Esophagus squamous epithelium (tissue), 5 donors: ENCODE data around the gene FBXO9. TPM values are rescaled to one million over a fixed set of nuclear protein-coding genes. Genes with fewer than 3 reads are reported as not detected.

Experiments
- DNase-seq: peaks from one replicate; lab custom pipeline; 2025; lab: John Stamatoyannopoulos, UW
- H3K27ac ChIP-seq, 4 donors: fragments of 200-600 bp; sonication (generic); one replicate each; pipeline ENCODE4 v1.5.1; 2016 to 2019; ENCODE audit warnings: mild to moderate bottlenecking in 1 of 4
- H3K27me3 ChIP-seq, 4 donors: fragments of 200-600 bp; sonication (generic); 1 replicate in 3 of 4; 2 replicates in 1 of 4; pipeline versions ENCODE4 v1.5.1 to v1.6.0; 2017 to 2021; ENCODE audit warnings: antibody characterized with exemption in 1 of 4
- H3K36me3 ChIP-seq, 3 donors: fragments of 200-600 bp; sonication (generic); one replicate each; pipeline ENCODE4 v1.5.1; 2016 to 2019
- H3K4me1 ChIP-seq, 3 donors: fragments of 200-600 bp; sonication (generic); one replicate each; pipeline ENCODE4 v1.5.1; 2017 to 2019
- H3K4me3 ChIP-seq, 4 donors: fragments of 200-600 bp; sonication (generic); 1 replicate in 3 of 4; 2 replicates in 1 of 4; pipeline ENCODE4 v1.5.1; 2016 to 2019; ENCODE audit warnings: mild to moderate bottlenecking in 2 of 4, moderate library complexity in 1 of 4
- H3K9me3 ChIP-seq, 3 donors: fragments of 200-600 bp; sonication (generic); one replicate each; pipeline ENCODE4 v1.5.1; 2016 to 2019
- POLR2A ChIP-seq, 4 donors: fragments of 450-650 bp; IDR thresholded peaks; one replicate each; pipeline ENCODE4 v1.6.1; 2017; ENCODE audit warnings: antibody characterized with exemption in 4 of 4, mild to moderate bottlenecking in 4 of 4, moderate library complexity in 3 of 4
- WGBS, 2 donors: methylation state at CpG; one replicate each; pipeline ENCODE4 v1.1.5; 2018; 5-methylcytosine and 5-hydroxymethylcytosine counted together
- intact Hi-C: fragments of 100-400 bp; cut with DNase I; formaldehyde crosslinking; loops from one replicate; pipeline ENCODE4 v1.15.0; 2022
- total RNA-seq, 4 donors: library from RNA; depleted of rRNA; stranded (reverse); fragments of >200 nt; gene quantifications; one replicate each; pipeline ENCODE4 v1.1.0, GENCODE V29; 2016
- TF ChIP-seq, protein P1 (sequence below), 6 experiments: fragments of 450-650 bp in 4 of 6; fragments of 200-600 bp in 2 of 6; sonication (generic) in 2 of 6; IDR thresholded peaks; one replicate each; pipeline ENCODE4 v1.5.1; 2016 to 2019; ENCODE audit warnings: antibody characterized with exemption in 6 of 6, mild to moderate bottlenecking in 4 of 6, moderate library complexity in 4 of 6
- donor health status: DM: yes; HTN: yes; CAD: no.

FBXO9 gene
- total RNA-seq, 4 donors from 2014 or later, result 28.8 to 61.4 (median 48.8) TPM

DNA sequence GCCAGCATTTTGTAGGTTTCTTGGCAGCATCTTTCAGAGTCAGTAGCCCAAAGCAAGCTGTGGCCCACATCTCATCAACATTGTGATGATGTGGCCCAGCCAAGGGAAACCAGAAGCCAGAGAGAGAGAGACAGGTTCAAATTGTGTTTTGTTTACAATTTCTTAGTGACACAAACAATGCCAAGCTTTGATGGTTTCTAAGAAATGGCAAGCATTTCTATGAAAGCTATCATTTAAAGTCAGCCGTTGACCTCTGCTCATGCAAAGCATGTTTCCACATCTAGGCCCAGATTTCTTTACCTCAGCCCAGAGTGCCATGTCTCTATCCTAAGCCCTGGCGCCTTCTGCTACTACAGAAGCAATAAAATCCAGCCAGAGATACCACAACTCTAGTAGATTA is 50.5 kb downstream of the FBXO9 start:
- Histone ChIP-seq H3K4me1 (peaks cover 0 to 39% (median 10%) of the 10 kb centered on the region in 3 donors), H3K27me3 (peaks cover 0 to 19% (median 0%) of the 10 kb centered on the region in 4 donors), H3K36me3 (no peaks in the 10 kb centered on the region), H3K27ac (no peak overlapping the region), H3K9me3 (peaks cover 0 to 4% (median 0%) of the 10 kb centered on the region in 3 donors), H3K4me3 (no peak overlapping the region)
- DNase-seq, result no peak
- intact Hi-C loops, result no loop called here
- no peak for TF ChIP-seq POLR2A (IDR thresholded peaks at IDR 0.05)
- TF ChIP-seq, protein P1, sequence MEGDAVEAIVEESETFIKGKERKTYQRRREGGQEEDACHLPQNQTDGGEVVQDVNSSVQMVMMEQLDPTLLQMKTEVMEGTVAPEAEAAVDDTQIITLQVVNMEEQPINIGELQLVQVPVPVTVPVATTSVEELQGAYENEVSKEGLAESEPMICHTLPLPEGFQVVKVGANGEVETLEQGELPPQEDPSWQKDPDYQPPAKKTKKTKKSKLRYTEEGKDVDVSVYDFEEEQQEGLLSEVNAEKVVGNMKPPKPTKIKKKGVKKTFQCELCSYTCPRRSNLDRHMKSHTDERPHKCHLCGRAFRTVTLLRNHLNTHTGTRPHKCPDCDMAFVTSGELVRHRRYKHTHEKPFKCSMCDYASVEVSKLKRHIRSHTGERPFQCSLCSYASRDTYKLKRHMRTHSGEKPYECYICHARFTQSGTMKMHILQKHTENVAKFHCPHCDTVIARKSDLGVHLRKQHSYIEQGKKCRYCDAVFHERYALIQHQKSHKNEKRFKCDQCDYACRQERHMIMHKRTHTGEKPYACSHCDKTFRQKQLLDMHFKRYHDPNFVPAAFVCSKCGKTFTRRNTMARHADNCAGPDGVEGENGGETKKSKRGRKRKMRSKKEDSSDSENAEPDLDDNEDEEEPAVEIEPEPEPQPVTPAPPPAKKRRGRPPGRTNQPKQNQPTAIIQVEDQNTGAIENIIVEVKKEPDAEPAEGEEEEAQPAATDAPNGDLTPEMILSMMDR (IDR thresholded peaks at IDR 0.05), result no peak
- WGBS, 2 donors, result 92 to 100% methylated on average over 2 of the region's 2 CpGs

DNA sequence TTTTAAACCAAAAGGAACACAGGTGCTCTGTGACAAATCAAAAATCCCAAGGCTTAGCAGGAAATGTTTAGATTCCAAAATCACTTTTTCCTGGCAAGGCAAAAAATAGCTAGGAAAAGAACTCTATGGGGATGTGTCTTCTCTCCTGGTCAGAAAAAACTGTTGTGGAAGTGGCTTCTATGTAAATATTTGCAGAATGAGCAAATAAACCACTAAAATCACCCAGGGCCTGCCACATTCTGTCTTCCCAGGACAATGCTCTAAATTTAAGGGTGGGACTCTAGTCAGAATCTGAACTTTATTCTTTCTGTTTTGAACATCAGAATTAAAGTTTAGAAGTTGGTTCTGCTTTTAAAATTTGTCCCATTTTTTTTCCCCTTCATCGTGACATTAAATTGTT is 54.1 kb downstream of the FBXO9 start:
- no peak for DNase-seq
- Histone ChIP-seq H3K36me3 (no peaks in the 10 kb centered on the region), H3K9me3 (peaks cover 0 to 4% (median 0%) of the 10 kb centered on the region in 3 donors), H3K27ac (no peak overlapping the region), H3K27me3 (peaks cover 0 to 9% (median 0%) of the 10 kb centered on the region in 4 donors), H3K4me3 (no peak overlapping the region), H3K4me1 (peaks cover 0 to 17% (median 0%) of the 10 kb centered on the region in 3 donors)
- TF ChIP-seq, protein P1 (IDR thresholded peaks at IDR 0.05), result no peak
- intact Hi-C loops, result no loop called here
- 65 to 67% methylated on average over 1 of the region's 1 CpG for WGBS, 2 donors

DNA sequence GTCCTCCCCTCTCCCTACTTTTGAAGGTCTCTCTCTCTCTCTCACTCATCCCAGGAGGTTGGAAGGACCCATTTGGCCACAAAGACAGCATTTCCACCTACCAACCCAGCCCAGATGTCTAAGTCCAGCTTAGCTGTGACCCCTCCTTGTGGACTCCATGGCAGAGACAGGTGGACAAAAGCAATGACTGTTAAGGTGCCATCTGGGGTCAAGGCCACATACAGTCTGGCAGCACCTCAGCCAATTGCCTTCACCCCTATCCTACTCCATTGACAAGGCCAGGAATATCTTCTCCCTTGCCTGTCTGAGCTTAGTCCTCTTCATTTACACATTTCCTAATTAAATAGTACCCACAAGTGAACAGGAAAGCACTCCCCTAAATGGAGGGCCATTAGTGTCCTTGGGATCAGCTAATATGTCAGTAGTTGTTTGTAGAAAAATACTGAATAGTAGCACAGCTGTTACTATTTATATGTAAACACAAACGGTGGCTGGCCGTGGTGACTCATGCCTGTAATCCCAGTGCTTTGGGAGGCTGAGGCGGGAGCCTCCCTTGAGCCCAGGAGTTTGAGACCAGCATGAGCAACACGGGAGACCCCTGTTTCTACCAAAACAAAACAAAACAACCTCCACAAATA is 54.7 kb downstream of the FBXO9 start:
- no peak for DNase-seq

DNA sequence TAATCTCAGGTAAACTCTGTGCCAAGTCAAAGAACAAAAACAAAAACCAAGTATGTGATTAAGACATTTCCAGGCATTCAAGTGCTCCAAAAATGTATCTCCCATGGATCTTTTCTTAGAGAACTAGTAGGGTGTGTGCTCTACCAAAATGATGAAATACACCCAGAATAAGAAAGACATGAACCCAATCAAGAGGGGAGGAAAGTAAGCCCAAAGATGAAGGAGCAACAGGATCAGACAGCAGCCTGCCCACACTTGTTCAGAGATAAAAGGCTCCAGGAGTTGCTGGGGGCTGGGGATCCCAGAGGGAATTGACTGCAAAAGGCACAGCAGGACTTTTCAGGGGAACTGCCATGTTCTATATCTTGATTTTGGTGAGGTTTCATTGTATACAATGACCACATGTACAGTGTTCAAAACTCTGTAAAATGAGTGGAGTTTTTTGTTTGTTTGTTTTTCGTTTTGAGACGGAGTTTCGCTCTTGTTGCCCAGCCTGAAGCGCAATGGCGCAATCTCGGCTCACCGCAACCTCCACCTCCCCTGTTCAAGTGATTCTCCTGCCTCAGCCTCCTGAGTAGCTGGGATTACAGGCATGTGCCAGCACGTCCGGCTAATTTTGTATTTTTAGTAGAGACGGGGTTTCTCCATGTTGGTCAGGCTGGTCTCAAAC is 59.1 kb downstream of the FBXO9 start:
- no peak overlapping the region for H3K27ac ChIP-seq
- TF ChIP-seq, protein P1 (IDR thresholded peaks at IDR 0.05), result no peak
- TF ChIP-seq POLR2A (IDR thresholded peaks at IDR 0.05), result no peak
- no peak for DNase-seq
- no peak overlapping the region for H3K4me3 ChIP-seq
- peaks cover 0 to 17% (median 0%) of the 10 kb centered on the region in 4 donors for H3K27me3 ChIP-seq
- H3K36me3 ChIP-seq, result no peaks in the 10 kb centered on the region
- WGBS, 2 donors, result 60 to 78% methylated on average over 9 to 10 of the region's 10 CpGs
- H3K9me3 ChIP-seq, result no peaks in the 10 kb centered on the region
- intact Hi-C loops, result no loop called here
- peaks cover 0 to 29% (median 0%) of the 10 kb centered on the region in 3 donors for H3K4me1 ChIP-seq

More for the DNA sequence above, 54.7 kb downstream of the FBXO9 start:
- peaks cover 0 to 17% (median 0%) of the 10 kb centered on the region in 3 donors for H3K4me1 ChIP-seq
- no peak overlapping the region for H3K4me3 ChIP-seq
- WGBS, 2 donors, result 25 to 37% methylated on average over 4 of the region's 4 CpGs
- TF ChIP-seq POLR2A (IDR thresholded peaks at IDR 0.05), result no peak
- TF ChIP-seq, protein P1 (IDR thresholded peaks at IDR 0.05), result no peak
- peaks cover 0 to 3% (median 0%) of the 10 kb centered on the region in 4 donors for H3K27me3 ChIP-seq
- H3K27ac ChIP-seq, result peak overlapping the region in 1 of 4 donors; percentile 32
- peaks cover 0 to 4% (median 0%) of the 10 kb centered on the region in 3 donors for H3K9me3 ChIP-seq
- no peaks in the 10 kb centered on the region for H3K36me3 ChIP-seq
- intact Hi-C loops, result no loop called here

DNA sequence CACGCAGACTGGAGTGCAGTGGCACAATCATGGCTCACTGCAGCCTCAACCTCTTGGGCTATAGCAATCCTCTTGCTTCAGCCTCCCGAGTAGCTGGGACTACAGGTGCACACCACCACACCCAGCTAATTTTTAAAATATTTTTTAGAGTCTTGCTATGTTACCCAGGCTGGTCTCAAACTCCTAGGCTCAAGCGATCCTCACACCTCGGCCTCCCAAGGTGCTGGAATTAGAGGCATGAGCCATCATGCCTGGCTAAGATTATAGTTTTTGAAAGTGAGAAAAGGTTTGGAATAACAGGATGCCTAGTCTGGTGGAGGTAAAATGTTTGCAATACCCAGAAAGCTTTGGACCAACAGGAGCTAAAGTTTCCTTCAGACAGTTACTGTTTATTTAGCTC is 60.1 kb downstream of the FBXO9 start:
- WGBS, 2 donors, result 79 to 85% methylated on average over 4 of the region's 4 CpGs
- Histone ChIP-seq H3K36me3 (no peaks in the 10 kb centered on the region), H3K9me3 (no peaks in the 10 kb centered on the region), H3K4me3 (no peak overlapping the region), H3K27ac (no peak overlapping the region), H3K27me3 (peaks cover 0 to 17% (median 0%) of the 10 kb centered on the region in 4 donors), H3K4me1 (peaks cover 0 to 19% (median 0%) of the 10 kb centered on the region in 3 donors)
- TF ChIP-seq POLR2A (IDR thresholded peaks at IDR 0.05), result no peak
- TF ChIP-seq, protein P1 (IDR thresholded peaks at IDR 0.05), result no peak
- intact Hi-C loops, result no loop called here
- DNase-seq, result no peak
